Activated CD4-positive, alpha-beta T cell treated with anti-CD3 and anti-CD28 coated beads for 4 hours (primary cell): ENCODE data around the gene PPIL3.
A peak's percentile ranks its signal among the peaks of the same experiment; 100 is the strongest.
"Not testable (repeated sequence)": the region's sequence is repeated elsewhere in the genome, so short reads cannot be mapped to it uniquely, and the experiment has no call there.

Source experiments
- DNase-seq, 2 donors: peaks; one replicate each; pipeline ENCODE4 v3.0.0-alpha.2; 2020

PPIL3 gene

GRCh38 chr2:200888704-200889625 is at the start of gene PPIL3, which contains the start of gene NIF3L1:
Gene PPIL3, minus strand, starts transcription at chr2:200889077. Its CDS starts 1,462 bp downstream, at chr2:200887615.
Gene NIF3L1, plus strand, starts transcription at chr2:200889371. Its CDS starts 2,573 bp downstream, at chr2:200891944.
- peak; percentile 96 for DNase-seq

- DNase-seq = no peak
Measured at GRCh38 chr2:200930947-200931626, 42.2 kb upstream of the PPIL3 start.

GRCh38 chr2:200929334-200930249 is 40.7 kb upstream of the PPIL3 start:
- DNase-seq = no peak

GRCh38 chr2:200922439-200922838 is 33.6 kb upstream of the PPIL3 start:
- DNase-seq = no peak

- no peak for DNase-seq
Measured at GRCh38 chr2:200913654-200914053, 24.8 kb upstream of the PPIL3 start.

- no peak for DNase-seq
Measured at GRCh38 chr2:200909958-200910357, 21.1 kb upstream of the PPIL3 start.

- peak; percentile 36 to 45 for DNase-seq
Measured at GRCh38 chr2:200905618-200906296, 16.9 kb upstream of the PPIL3 start.

- DNase-seq = peak; percentile 69 to 76
Measured at GRCh38 chr2:200901459-200902072, 12.7 kb upstream of the PPIL3 start.

GRCh38 chr2:200899482-200899881 is 10.6 kb upstream of the PPIL3 start:
- no peak for DNase-seq

- not testable (repeated sequence) for DNase-seq
Measured at GRCh38 chr2:200881715-200882249, 7.1 kb downstream of the PPIL3 start.

GRCh38 chr2:200878289-200878880 is 10.5 kb downstream of the PPIL3 start:
- DNase-seq = no peak

- DNase-seq = no peak
Measured at GRCh38 chr2:200877443-200877842, 11.4 kb downstream of the PPIL3 start.

- DNase-seq = no peak
Measured at GRCh38 chr2:200873560-200873959, 15.3 kb downstream of the PPIL3 start.

- DNase-seq = no peak
Measured at GRCh38 chr2:200871151-200871550, 17.7 kb downstream of the PPIL3 start.

- DNase-seq = no peak
Measured at GRCh38 chr2:200869014-200869413, 19.9 kb downstream of the PPIL3 start.

- DNase-seq = peak; percentile 93 to 96
Measured at GRCh38 chr2:200864176-200865034, 24.5 kb downstream of the PPIL3 start, which contains the start of gene CLK1. Gene CLK1, minus strand, starts transcription at chr2:200864658. Its CDS starts 2,796 bp downstream, at chr2:200861862.

- DNase-seq = no peak
Measured at GRCh38 chr2:200863782-200864175, 25.1 kb downstream of the PPIL3 start.

GRCh38 chr2:200862532-200863000 is 26.3 kb downstream of the PPIL3 start:
- DNase-seq = peak; percentile 54 to 65

GRCh38 chr2:200861617-200862155 is 27.2 kb downstream of the PPIL3 start:
- DNase-seq = no peak
